Stimulated activated naive CD8-positive, alpha-beta T cell treated with anti-CD3 and anti-CD28 coated beads, Interleukin-15, Interleukin-2, amounts not matched to agents 100 ng/mL and 50 ng/mL, for 24 hours (primary cell): ENCODE data around the gene C19orf12.

ENCODE experiments used
- H3K27ac Mint-ChIP-seq: one replicate; pipeline ENCODE4 v1.8.0; 2021; ENCODE audit warnings: mild to moderate bottlenecking, mixed read lengths
- H3K27me3 Mint-ChIP-seq: one replicate; pipeline ENCODE4 v1.8.0; 2021; ENCODE audit warnings: mixed read lengths
- H3K36me3 Mint-ChIP-seq: one replicate; pipeline ENCODE4 v1.8.0; 2021; ENCODE audit warnings: low read depth, mixed read lengths
- H3K4me1 Mint-ChIP-seq: one replicate; pipeline ENCODE4 v1.8.0; 2021; ENCODE audit warnings: low read depth, mixed read lengths
- H3K4me3 Mint-ChIP-seq: one replicate; pipeline ENCODE4 v1.8.0; 2021; ENCODE audit warnings: mild to moderate bottlenecking, mixed read lengths
- H3K9me3 Mint-ChIP-seq: one replicate; pipeline ENCODE4 v1.8.0; 2021; ENCODE audit warnings: mixed read lengths

The C19orf12 gene

GRCh38 chr19:29668746-29669609, 46.1 kb downstream of the C19orf12 start:
- no peaks in the 10 kb centered on the region for H3K9me3 Mint-ChIP-seq
- H3K36me3 Mint-ChIP-seq, result peaks cover 40% of the 10 kb centered on the region
- H3K4me1 Mint-ChIP-seq, result peaks cover 87% of the 10 kb centered on the region
- peak overlapping the region; percentile 88 for H3K4me3 Mint-ChIP-seq
- no peaks in the 10 kb centered on the region for H3K27me3 Mint-ChIP-seq
- H3K27ac Mint-ChIP-seq, result peak overlapping the region; percentile 80

- Mint-ChIP-seq H3K4me1 (peaks cover 85% of the 10 kb centered on the region), H3K4me3 (peak overlapping the region; percentile 88), H3K9me3 (no peaks in the 10 kb centered on the region), H3K27me3 (no peaks in the 10 kb centered on the region), H3K36me3 (peaks cover 40% of the 10 kb centered on the region), H3K27ac (peak overlapping the region; percentile 80)
Observed at GRCh38 chr19:29667901-29668341, 47.1 kb downstream of the C19orf12 start.

- Mint-ChIP-seq H3K27me3 (no peaks in the 10 kb centered on the region), H3K4me3 (peak overlapping the region; percentile 88), H3K4me1 (peaks cover 85% of the 10 kb centered on the region), H3K9me3 (no peaks in the 10 kb centered on the region), H3K27ac (peak overlapping the region; percentile 92), H3K36me3 (peaks cover 36% of the 10 kb centered on the region)
Observed at GRCh38 chr19:29667387-29667783, 47.7 kb downstream of the C19orf12 start.

- Mint-ChIP-seq H3K36me3 (peaks cover 32% of the 10 kb centered on the region), H3K27me3 (no peaks in the 10 kb centered on the region), H3K4me3 (peak overlapping the region; percentile 88), H3K27ac (peak overlapping the region; percentile 92), H3K9me3 (no peaks in the 10 kb centered on the region), H3K4me1 (peaks cover 85% of the 10 kb centered on the region)
Observed at GRCh38 chr19:29666578-29667386, 48.3 kb downstream of the C19orf12 start.

GRCh38 chr19:29665826-29666577, 49.1 kb downstream of the C19orf12 start:
- Mint-ChIP-seq H3K4me3 (peak overlapping the region; percentile 88), H3K27ac (peak overlapping the region; percentile 92), H3K36me3 (peaks cover 24% of the 10 kb centered on the region), H3K9me3 (no peaks in the 10 kb centered on the region), H3K4me1 (peaks cover 83% of the 10 kb centered on the region), H3K27me3 (no peaks in the 10 kb centered on the region)

- Mint-ChIP-seq H3K9me3 (no peaks in the 10 kb centered on the region), H3K4me3 (peak within 1 kb of the TSS; percentile 88), H3K27me3 (no peaks in the 10 kb centered on the region), H3K4me1 (peaks cover 83% of the 10 kb centered on the region), H3K27ac (peak within 1 kb of the TSS; percentile 92), H3K36me3 (peaks cover 20% of the 10 kb centered on the region)
Observed at GRCh38 chr19:29665215-29665825, 49.7 kb downstream of the C19orf12 start, which contains the start of gene PLEKHF1. Gene PLEKHF1 (plus strand): TSS chr19:29665461. CDS start chr19:29673840, 8,379 bp downstream.

- Mint-ChIP-seq H3K4me3 (peak overlapping the region; percentile 70), H3K27me3 (no peaks in the 10 kb centered on the region), H3K4me1 (peaks cover 79% of the 10 kb centered on the region), H3K36me3 (peaks cover 15% of the 10 kb centered on the region), H3K27ac (peak overlapping the region; percentile 72), H3K9me3 (no peaks in the 10 kb centered on the region)
Observed at GRCh38 chr19:29664753-29665214, 50.3 kb downstream of the C19orf12 start.

GRCh38 chr19:29663861-29664752, 51.0 kb downstream of the C19orf12 start:
- H3K9me3 Mint-ChIP-seq, result no peaks in the 10 kb centered on the region
- H3K36me3 Mint-ChIP-seq, result peaks cover 8% of the 10 kb centered on the region
- H3K4me3 Mint-ChIP-seq, result peak overlapping the region; percentile 70
- peaks cover 73% of the 10 kb centered on the region for H3K4me1 Mint-ChIP-seq
- peak overlapping the region; percentile 72 for H3K27ac Mint-ChIP-seq
- H3K27me3 Mint-ChIP-seq, result no peaks in the 10 kb centered on the region

GRCh38 chr19:29662604-29663404, 52.3 kb downstream of the C19orf12 start:
- peak overlapping the region; percentile 40 for H3K4me3 Mint-ChIP-seq
- peaks cover 59% of the 10 kb centered on the region for H3K4me1 Mint-ChIP-seq
- H3K36me3 Mint-ChIP-seq, result peaks cover 8% of the 10 kb centered on the region
- no peaks in the 10 kb centered on the region for H3K9me3 Mint-ChIP-seq
- peak overlapping the region; percentile 88 for H3K27ac Mint-ChIP-seq
- no peaks in the 10 kb centered on the region for H3K27me3 Mint-ChIP-seq

- peak overlapping the region; percentile 40 for H3K4me3 Mint-ChIP-seq
- no peaks in the 10 kb centered on the region for H3K27me3 Mint-ChIP-seq
- peaks cover 7% of the 10 kb centered on the region for H3K36me3 Mint-ChIP-seq
- H3K9me3 Mint-ChIP-seq, result no peaks in the 10 kb centered on the region
- peak overlapping the region; percentile 88 for H3K27ac Mint-ChIP-seq
- H3K4me1 Mint-ChIP-seq, result peaks cover 54% of the 10 kb centered on the region
Observed at GRCh38 chr19:29662278-29662603, 52.8 kb downstream of the C19orf12 start.

- no peaks in the 10 kb centered on the region for H3K36me3 Mint-ChIP-seq
- H3K4me1 Mint-ChIP-seq, result peaks cover 45% of the 10 kb centered on the region
- no peaks in the 10 kb centered on the region for H3K27me3 Mint-ChIP-seq
- H3K27ac Mint-ChIP-seq, result peak overlapping the region; percentile 61
- H3K9me3 Mint-ChIP-seq, result no peaks in the 10 kb centered on the region
- H3K4me3 Mint-ChIP-seq, result no peak overlapping the region
Observed at GRCh38 chr19:29660835-29661234, 54.2 kb downstream of the C19orf12 start.

GRCh38 chr19:29658221-29658991, 56.7 kb downstream of the C19orf12 start:
- no peaks in the 10 kb centered on the region for H3K27me3 Mint-ChIP-seq
- H3K9me3 Mint-ChIP-seq, result no peaks in the 10 kb centered on the region
- H3K36me3 Mint-ChIP-seq, result no peaks in the 10 kb centered on the region
- H3K4me3 Mint-ChIP-seq, result no peak overlapping the region
- peaks cover 30% of the 10 kb centered on the region for H3K4me1 Mint-ChIP-seq
- no peak overlapping the region for H3K27ac Mint-ChIP-seq
